ENCODE measurements around the gene TFPT. TPM values are rescaled to one million over a fixed set of nuclear protein-coding genes. Genes with fewer than 3 reads are reported as not detected.

Gene TFPT
- total and polyA plus RNA-seq, 2 of the 13 experiments (the other 11 are each of a cell fraction or from before 2014, with no cell fraction given): 8.4 to 10.7 TPM

GRCh38 chr19:54102421-54103169 lies 12.9 kb downstream of the TFPT start, which contains the start of gene NDUFA3 (continued):
- no peak for TF ChIP-seq FOXA1 (IDR thresholded peaks at IDR 0.05)
- no peak for TF ChIP-seq FOXA1 (CRISPR knock-in tag; IDR thresholded peaks at IDR 0.05)
- no peak for TF ChIP-seq ZNF616 (CRISPR knock-in tag; IDR thresholded peaks at IDR 0.05; ENCODE audit: low read depth)
- TF ChIP-seq CTCF (CRISPR knock-in tag; IDR thresholded peaks at IDR 0.05): no peak
- TF ChIP-seq PAWR (CRISPR knock-in tag; IDR thresholded peaks at IDR 0.05; ENCODE audit: borderline replicate concordance): no peak
- peak; percentile 85 for TF ChIP-seq MXD4 (CRISPR knock-in tag; IDR thresholded peaks at IDR 0.05)
- TF ChIP-seq TRAFD1 (CRISPR knock-in tag; IDR thresholded peaks at IDR 0.05; ENCODE audit: borderline replicate concordance): no peak
- TF ChIP-seq ZNF510 (CRISPR knock-in tag; IDR thresholded peaks at IDR 0.05; ENCODE audit: low read depth): 0 out of 2 replicates have a peak, but pooled peaks have one; percentile 38
- no peak for TF ChIP-seq ZBTB1 (CRISPR knock-in tag; IDR thresholded peaks at IDR 0.05; ENCODE audit: borderline replicate concordance)
- TF ChIP-seq RARG (CRISPR knock-in tag; IDR thresholded peaks at IDR 0.05; ENCODE audit: low read depth): no peak
- no peak for TF ChIP-seq EP300 (IDR thresholded peaks at IDR 0.05; ENCODE audit: low read depth in 2 of 2, low read length in 2 of 2)
- TF ChIP-seq EP300 (CRISPR knock-in tag; IDR thresholded peaks at IDR 0.05; ENCODE audit: borderline replicate concordance): peak; percentile 38; the same call in 1 of the 2 replicates
- no peak for TF ChIP-seq PRDM15 (CRISPR knock-in tag; IDR thresholded peaks at IDR 0.05)
- peak; percentile 34; the same call in 1 of the 2 replicates for TF ChIP-seq ZNF614 (CRISPR knock-in tag; IDR thresholded peaks at IDR 0.05; ENCODE audit: borderline replicate concordance)
- peak; percentile 63; the same call in 1 of the 2 replicates for TF ChIP-seq ZBTB38 (CRISPR knock-in tag; IDR thresholded peaks at IDR 0.05)
- TF ChIP-seq TBL1XR1 (IDR thresholded peaks at IDR 0.05; ENCODE audit: borderline replicate concordance, low read length, partially characterized antibody): peak; percentile 45
- TF ChIP-seq ZNF768 (CRISPR knock-in tag; IDR thresholded peaks at IDR 0.05): peak; percentile 52; the same call in 1 of the 2 replicates
- no peak for TF ChIP-seq ZNF451 (CRISPR knock-in tag; IDR thresholded peaks at IDR 0.05)
- peak; percentile 81 for TF ChIP-seq ZNF792 (CRISPR knock-in tag; IDR thresholded peaks at IDR 0.05)
- peak; percentile 87 for TF ChIP-seq ZNF501 (CRISPR knock-in tag; IDR thresholded peaks at IDR 0.05)
- TF ChIP-seq ZNF770 (CRISPR knock-in tag; IDR thresholded peaks at IDR 0.05): peak; percentile 47; the same call in 1 of the 2 replicates
